Middle frontal gyrus (tissue), 1 donor: Measurements from ENCODE around the gene MAP2K2.

ENCODE experiments used
- DNase-seq: peaks from one replicate; pipeline ENCODE4 v3.0.0-alpha.2; 2015; ENCODE audit warnings: low spot score; ENCODE audit errors: extremely low spot score

MAP2K2 gene

GRCh38 chr19:4044990-4045465 lies 78.9 kb downstream of the MAP2K2 start:
- DNase-seq, result no peak

GRCh38 chr19:4043966-4044715 lies 79.8 kb downstream of the MAP2K2 start:
- DNase-seq, result no peak

GRCh38 chr19:4043401-4043800 lies 80.5 kb downstream of the MAP2K2 start:
- no peak for DNase-seq

- DNase-seq, result no peak
Measured at GRCh38 chr19:4042731-4043082, 81.2 kb downstream of the MAP2K2 start.

GRCh38 chr19:4042064-4042730 lies 81.7 kb downstream of the MAP2K2 start:
- DNase-seq, result no peak
